HG02943 (cell line): ENCODE measurements around the gene CDCP2.
"Not testable (repeated sequence)": the region's sequence is repeated elsewhere in the genome, so short reads cannot be mapped to it uniquely, and the experiment has no call there.

ENCODE experiments used
- ATAC-seq: cut with Tn5 transposase; IDR thresholded peaks from one replicate; pipeline ENCODE4 v1.9.1; 2021; ENCODE audit warnings: mild to moderate bottlenecking, low read depth, moderate library complexity; ENCODE audit not compliant: unreplicated experiment

The CDCP2 gene

DNA sequence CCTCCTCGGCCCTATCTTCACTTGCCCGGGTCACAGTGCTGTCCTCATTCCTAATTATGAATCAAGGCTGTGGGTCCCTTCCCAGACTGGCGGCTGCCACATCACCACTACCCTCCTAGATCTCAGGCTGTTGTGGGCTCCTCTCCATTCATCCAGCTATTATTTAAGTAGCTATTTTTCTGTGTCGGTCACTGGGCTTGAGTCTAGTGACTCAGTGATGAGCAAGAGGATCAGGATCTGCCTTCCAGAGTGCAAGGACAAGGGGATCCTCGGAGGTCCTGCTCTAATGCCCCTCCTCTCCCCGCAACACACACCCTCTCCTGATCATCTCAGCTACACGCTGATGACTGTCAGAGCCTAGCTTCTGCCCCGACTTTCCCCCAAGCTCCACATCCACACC, 34.1 kb downstream of the CDCP2 start:
- no peak for ATAC-seq

DNA sequence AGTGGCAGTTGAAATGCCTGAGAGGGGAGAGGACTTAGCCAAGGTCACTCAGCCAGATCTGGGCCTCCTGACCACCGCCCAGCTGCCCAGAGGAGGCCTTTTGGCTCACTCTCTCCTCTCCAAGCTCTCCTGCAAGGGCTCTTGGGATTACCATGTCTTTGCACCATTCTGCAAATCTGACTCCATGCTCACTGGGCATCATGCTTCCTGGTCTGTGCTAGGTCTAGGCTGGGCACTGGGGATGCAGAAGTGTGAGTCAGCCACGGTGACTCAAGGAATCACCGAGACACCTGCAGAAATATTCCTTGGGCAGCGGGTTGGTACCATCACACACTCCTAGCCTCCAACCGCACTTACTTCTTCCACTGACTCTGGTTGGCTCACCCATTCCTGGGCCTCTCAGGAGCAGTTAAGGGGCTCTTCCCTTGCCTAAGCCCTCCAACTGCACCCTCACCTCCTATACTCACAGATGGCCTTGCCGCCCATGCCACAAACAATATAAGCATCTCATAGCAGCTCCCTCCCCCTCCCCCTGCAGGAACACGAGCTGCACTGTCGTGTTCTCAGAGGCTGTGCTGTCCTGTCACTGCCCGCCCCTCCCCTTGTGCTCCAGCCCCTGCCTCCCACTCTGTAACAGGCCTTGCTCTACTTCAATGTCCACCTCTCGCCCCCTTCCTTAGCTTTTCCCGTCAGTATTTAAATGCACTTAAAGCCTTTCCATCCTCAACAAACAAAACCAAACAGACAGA, 34.8 kb downstream of the CDCP2 start:
- no peak for ATAC-seq

GRCh38 chr1:54115520-54115919, 37.3 kb downstream of the CDCP2 start:
- no peak for ATAC-seq

DNA sequence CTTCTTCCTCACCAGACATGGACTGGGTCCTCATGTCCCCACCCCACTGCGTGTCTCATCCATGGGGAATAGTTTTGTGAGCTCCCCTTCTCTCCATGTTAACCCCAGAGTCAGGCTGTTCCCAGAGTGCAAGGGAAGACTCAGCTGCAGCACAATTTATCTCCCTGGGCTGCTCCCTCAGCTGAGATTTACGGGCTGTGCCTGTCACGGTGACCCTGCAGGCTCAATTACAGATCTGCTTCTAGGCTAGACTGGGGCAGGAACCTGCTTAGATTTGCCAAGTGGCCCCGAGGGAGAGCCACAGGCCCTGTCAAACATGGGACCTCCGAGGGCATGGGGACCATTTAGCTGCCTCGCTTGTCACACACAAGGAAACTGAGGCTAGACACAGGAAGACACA, 37.8 kb downstream of the CDCP2 start:
- ATAC-seq, result no peak

DNA sequence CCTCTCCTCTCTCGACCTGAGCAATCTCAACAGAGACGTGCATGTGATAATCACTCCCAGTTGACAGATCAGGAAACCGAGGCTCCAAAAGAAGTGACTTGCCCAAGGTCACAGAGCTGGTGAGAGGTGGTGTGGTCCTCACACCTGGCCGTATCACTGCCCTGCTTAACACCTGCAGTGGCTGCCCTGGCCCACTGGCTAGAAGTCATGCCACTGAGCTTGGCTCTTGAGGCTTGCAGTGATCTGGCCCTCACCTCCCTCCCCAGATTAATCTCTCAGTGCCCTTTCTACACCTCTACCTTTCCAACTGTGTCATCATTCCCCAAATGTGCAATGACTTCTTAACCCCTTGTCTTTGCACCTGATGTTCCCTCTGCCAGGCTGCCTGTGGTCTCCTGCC, 38.8 kb downstream of the CDCP2 start:
- ATAC-seq, result no peak

DNA sequence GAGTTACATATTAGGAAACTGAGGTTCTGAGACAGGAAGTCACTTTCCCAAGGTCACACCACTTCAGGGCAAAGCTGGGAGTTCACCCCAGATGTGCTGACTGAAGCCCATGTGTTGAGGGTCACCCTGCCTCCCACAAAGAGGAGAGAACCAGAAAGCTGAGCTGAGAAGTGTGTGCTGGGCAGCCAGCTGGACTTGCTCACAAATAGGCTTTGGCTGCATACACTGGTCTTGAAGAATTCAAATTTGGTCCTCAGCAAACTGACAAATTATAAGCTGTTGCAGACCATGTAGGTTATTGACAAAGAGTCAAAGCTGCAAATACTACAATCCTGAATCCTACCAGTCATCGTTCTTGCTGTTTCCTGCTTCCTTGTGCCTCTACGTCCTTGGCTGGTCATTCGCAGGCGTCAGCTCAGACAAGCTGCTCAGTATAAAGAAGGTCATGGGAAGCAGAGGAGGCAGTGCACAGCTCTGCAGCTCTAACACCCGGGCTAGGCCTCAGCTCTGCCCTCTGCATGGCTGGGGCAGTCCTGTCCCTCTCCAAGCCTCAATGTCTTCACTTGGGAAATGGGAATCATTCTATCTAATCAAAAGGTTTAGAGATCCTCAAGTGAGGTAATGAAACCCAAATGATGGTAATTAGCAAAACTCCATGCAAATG, 40.0 kb downstream of the CDCP2 start:
- ATAC-seq, result no peak

GRCh38 chr1:54112027-54112426, 40.8 kb downstream of the CDCP2 start:
- no peak for ATAC-seq

DNA sequence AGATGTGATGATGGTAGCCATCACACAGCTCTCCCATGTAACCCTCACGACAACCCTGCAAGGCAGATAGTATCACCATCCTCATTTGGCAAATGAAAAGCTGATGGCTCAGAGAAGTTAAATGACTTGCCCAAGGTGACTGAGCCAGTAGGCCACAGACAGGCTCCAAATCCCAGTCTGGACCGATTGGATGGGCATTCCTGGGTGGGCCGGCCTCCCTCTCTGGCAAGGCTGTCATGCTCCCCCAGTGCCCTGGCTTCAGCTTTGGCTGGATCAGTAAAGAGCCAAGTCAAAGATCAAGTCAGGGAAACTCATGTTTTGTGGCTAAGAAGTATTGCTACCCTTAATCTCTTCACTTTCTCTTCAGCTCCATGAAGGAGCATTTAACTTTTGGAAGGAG, 41.2 kb downstream of the CDCP2 start:
- no peak for ATAC-seq

- no peak for ATAC-seq
Observed at GRCh38 chr1:54110996-54111395, 41.8 kb downstream of the CDCP2 start.

DNA sequence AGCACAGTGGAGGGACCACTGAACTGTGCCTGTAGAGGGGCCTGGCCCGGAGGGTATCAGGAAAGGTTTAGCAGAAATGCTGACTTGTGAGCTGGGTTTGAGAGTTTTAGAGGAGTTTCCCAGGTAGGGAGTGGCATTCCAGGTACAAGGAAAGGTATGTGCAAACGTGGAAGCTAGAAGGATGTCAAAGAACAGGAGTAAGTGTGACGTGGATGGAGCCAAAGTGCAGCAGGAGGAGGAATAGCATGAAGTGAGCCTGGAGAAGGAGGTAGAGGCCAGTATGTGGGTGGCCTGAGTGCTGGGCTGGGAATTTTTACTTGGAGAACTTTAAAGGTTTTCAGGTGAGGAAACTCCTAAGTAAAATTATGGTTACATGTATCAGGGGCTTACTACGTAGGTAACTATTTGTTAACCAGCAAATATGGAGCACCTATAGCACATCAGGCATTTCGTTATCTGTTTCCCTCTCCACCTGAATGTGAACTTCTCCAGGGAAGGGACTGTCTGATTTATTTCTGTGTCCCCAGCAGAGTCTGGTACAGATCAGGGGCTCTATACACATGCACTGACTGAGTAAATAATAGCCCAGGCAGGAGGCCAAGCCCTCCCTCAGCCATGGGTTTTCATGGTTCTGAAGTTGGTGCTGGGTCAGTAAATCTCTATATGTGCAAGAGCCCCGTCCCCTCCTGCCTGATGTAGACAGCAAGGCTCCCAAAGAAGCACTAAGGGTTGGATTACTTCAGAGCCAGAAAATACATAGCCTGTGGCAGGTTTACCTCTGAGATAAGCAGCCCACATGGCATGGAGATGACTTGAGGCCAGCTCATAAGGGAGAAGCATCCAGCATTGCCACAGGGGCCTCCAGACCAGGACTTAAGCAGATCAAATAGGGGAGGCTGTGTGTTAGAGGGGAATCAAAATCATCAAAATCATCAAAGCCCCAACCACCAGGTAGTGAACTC, 43.4 kb downstream of the CDCP2 start:
- no peak for ATAC-seq

DNA sequence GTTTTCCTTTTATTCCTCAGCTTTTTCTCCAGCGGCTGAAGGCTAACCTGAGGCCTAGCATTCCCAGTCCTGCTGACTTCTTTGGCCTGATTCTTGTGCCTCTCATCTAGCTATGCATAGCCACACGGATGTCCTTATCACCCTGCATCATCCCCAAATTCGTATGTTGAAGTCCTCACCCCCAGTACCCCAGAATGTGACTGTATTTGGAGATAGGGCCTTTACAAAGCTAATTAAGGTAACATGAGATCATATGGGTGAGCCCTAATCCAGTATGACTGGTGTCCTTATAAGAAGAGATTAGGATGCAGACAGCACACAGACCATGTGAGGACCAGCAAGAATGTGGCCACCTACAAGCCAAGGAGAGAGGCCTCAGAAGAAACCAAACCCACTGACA, 44.6 kb downstream of the CDCP2 start:
- no peak for ATAC-seq

- ATAC-seq, result no peak
Observed at GRCh38 chr1:54107131-54107530, 45.7 kb downstream of the CDCP2 start.

DNA sequence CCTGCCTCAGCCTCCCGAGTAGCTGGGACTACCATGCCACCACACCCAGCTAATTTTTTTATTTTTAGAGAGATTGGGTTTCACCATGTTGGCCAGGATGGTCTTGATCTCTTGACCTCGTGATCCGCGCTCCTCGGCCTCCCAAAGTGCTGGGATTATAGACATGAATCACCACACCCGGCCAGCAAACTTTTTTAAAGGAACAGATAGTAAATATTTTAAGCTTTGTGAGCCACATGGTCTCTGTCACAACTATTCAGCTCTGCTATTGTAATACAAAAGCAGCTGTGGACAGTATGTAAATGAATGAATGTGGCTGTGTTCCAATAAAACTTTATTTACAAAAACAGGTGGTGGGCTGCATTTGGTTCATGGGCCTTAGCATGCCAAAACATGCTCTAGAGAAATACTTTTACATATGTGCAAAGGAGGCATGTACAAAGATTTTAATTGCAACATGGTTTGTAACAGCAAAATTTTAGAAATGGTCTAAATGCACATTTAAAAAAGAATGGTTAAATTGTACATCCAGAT, 47.0 kb downstream of the CDCP2 start:
- no peak for ATAC-seq

DNA sequence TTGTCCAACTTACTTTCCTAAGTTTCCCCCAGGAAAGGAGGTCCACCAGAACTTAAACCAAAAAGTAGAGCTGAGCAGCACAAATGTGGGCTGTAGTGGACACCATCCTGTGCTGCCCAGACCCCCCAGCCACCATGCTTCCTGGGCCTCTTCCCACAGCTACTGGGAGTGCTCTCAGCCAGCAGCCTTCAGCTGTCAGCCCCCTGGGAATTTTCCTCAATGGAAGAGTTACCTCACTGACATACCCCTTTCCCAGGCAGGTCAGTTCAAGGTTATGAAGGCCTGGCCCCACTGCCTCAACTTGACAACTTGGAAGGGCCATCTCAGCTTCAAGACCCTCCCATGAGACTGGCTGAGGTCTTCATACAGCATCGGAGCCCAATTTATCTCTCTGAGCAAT, 47.7 kb downstream of the CDCP2 start:
- ATAC-seq, result no peak

DNA sequence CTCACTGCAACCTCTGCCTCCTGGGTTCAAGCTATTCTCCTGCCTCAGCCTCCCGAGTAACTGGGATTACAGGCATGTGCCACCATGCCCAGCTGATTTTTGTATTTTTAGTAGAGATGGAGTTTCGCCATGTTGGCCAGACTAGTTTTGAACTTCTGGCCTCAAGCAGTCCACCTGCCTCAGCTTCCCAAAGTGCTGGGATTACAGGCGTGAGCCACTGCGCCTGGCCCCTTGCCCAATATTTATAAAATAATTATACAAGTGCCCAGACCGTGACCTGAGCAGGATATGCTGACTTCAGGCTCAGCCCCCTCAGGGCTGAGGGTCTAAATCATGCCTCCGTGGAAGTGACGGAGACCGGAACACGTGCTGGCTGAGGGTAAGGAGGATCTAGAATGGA, 48.2 kb downstream of the CDCP2 start:
- ATAC-seq, result not testable (repeated sequence)

DNA sequence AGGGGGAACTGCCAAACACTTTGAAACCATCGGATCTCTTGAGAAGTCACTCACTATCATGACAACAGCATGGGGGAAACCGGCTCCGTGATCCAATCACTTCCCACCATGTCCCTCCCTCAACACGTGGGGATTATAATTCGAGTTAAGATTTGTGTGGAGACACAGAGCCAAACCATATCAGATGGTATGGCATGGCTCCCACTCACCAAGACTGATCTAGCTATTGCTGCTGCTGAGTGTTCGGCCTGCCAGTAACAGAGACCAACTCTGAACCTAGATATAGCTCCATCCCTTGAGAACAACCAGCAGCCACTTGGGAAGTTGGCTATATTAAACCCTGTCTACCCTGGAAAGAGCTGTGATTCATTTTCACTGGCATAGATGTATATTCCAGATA, 49.4 kb downstream of the CDCP2 start:
- ATAC-seq, result no peak

- no peak for ATAC-seq
Observed at GRCh38 chr1:54100500-54100899, 52.3 kb downstream of the CDCP2 start.

DNA sequence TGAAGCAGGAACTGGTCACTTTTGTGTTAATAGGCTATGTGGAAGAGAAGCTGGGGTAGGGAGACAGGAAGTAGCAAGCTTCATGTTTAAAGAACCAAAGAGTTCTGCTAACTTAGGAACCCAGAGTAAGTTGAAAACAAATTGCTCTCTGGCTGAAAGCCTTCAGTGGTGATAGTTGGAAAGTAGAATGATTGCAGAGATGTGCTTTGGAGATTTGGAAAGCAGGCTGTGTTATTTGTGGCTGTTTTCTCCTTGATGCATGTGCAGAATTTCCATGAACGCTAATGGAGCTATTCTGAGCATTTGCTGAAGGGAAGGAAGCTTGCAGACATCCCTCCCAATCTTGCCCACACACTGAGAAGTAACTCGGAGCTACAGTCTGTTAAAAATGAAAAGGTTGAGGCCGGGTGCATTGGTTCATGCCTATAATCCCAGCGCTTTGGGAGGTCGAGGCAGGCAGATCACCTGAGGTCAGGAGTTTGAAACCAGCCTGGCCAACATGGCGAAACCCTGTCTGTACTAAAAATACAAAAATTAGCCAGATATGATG, 53.7 kb downstream of the CDCP2 start:
- ATAC-seq, result no peak

DNA sequence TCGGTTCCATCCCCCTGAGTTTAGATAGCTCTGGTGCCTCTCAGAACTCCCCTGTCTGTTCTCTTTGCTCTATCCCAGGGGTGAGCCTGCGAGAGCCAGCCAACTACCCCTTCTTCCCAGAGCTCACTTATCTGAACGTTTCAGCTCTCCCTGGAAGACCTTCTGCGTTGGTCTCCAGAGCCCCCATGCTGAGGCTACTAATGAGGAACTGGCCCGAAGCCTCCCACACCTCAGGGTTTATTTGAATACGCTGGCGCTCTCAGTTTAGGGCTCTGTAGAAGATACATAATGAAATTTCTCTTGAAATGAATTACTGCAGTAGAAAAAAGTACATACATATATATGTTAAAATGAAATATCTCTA, 55.9 kb downstream of the CDCP2 start:
- no peak for ATAC-seq

DNA sequence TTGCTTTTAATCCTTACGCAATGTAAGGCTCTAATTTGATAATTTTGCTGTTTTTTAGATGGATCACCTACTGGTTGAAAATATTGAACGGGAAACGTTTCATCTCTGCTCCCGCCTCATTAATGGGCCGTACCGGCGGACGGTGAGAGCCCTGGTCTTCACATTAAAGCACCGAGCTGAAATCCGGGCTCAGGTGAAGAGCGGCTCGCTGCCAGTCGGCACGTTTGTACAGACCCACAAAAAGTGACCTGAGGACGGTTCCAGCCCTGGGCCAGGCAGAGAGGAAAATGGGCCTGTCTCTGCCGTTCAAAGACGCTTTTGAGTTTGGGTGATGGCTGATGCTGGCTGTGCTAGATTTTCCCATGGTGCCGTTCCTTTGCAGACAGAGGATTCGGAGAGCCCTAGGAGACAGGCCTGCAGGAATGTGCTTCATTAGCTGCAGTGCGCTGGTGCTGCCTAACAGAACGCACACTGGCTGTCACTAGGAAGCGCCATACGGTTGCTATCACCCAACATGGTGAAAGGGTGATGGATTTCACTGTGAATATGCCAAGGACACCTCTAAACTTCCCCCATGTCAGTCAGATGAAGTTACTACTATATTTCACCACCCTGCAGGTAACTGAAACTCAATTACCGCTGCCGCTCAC, 56.4 kb downstream of the CDCP2 start:
- no peak for ATAC-seq
